ENCODE data around the gene NAGLU.
A peak's percentile ranks its signal among the peaks of the same experiment; 100 is the strongest.

The NAGLU gene

GRCh38 chr17:42564815-42565522 is 28.9 kb downstream of the NAGLU start:
- no peak for DNase-seq (ENCODE audit: low read depth)

- no peak for DNase-seq (ENCODE audit: low read depth)
Measured at GRCh38 chr17:42565523-42566214, 29.6 kb downstream of the NAGLU start.

- DNase-seq (ENCODE audit: low read depth), result no peak
Measured at GRCh38 chr17:42566215-42566882, 30.3 kb downstream of the NAGLU start.

GRCh38 chr17:42566883-42567573 is 31.0 kb downstream of the NAGLU start, which contains the start of gene MLX:
MLX (plus strand) TSS chr17:42567100; CDS start chr17:42567125, 25 bp downstream.
- DNase-seq (ENCODE audit: low read depth), result peak; percentile 87

DNA sequence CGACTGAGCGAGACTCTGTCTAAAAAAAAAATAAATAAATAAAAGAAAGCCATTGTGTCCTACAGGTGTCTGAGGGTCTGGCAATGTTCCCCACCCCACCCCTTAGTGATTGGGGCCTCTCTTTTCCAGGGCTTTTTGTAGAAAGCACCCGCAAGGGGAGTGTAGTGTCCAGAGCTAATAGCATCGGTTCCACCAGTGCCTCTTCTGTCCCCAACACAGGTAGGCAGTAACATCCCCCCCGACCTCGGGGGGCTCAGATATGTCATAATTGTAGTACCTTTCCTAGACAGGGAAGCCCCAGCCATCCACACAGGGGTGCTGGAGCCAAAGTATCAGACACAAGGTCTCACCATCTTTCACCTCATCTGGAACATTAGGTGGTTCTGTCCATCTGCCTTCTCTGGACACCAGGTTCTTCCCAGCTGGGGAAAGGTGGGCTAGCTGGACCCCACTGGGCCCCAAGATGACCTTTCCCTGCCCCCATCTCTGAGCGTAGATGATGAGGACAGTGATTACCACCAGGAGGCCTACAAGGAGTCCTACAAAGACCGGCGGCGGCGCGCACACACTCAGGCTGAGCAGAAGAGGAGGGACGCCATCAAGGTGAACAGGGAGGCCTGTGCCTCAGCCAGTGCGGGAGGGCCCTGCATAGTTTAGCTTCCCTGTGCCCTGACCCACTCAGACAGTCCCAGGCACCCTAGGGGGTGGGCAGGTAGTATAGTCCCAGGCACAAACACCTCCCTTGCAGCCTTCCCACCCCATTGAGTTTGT is 32.5 kb downstream of the NAGLU start:
- no peak for DNase-seq (ENCODE audit: low read depth)

GRCh38 chr17:42571435-42572225 is 35.6 kb downstream of the NAGLU start:
- DNase-seq (ENCODE audit: low read depth), result no peak

GRCh38 chr17:42573095-42573494 is 37.1 kb downstream of the NAGLU start:
- no peak for DNase-seq (ENCODE audit: low read depth)

DNA sequence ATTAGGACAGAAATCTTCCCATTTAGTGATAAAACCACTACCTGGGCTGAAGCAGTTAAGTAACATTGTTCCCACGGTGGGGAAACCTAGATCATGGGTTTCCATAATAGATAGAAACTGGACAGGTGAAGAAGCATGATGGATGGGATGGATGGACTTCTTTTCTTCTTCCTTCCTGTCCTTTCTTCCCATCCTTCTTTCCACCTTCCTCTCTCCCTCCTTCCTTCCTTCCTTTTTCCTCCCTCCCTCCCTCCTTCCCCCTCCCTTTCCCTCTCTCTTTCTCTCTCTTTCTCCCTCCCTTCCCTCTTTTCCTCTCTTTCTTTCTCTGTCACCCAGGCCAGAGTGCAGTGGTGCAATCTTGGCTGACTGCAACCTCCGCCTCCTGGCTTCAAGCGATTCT is 38.4 kb downstream of the NAGLU start:
- no peak for DNase-seq (ENCODE audit: low read depth)

- DNase-seq (ENCODE audit: low read depth), result no peak
Measured at GRCh38 chr17:42577140-42577531, 41.1 kb downstream of the NAGLU start.

DNA sequence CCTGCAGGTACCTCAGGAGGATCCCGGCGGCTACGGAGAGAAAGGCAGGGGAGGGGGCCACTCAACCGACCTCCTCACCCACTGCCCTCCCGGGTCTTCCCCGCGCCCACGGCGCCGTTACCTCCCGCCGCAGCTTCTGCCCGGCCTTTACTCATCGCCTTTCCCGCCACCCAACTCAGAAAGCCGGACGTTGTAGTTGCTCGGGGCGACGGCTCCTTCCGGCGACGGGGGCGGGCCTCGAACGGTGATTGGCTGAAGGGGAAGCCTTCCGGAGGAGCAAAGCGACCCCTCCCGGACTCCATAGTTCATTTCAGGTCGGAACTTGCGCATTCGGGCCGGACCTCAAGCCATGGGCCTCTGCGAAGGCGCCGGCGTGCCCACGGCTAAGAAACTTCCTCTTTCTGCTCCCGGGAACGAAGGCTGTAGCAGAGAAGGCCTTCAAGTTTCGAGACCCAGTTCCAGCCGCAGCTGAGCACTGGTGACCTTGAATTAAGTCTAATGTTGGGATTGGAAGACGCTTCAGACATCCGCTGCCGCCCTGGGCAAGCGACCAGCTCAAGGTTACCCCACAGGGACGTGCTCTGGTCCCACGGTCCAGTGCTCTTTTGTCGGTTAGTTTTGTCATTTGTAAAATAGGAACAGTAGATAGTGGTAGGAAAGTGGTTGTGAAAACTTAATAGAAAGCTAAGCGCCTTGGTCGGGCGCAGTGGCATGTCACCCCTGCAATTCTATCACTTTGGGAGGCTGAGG is 41.7 kb downstream of the NAGLU start, which contains the start of gene PSMC3IP:
Gene PSMC3IP (minus strand): TSS at position 198 of the 750 bp plus-strand sequence. CDS start 43 bp downstream, at position 155.
- peak; percentile 85 for DNase-seq (ENCODE audit: low read depth)

DNA sequence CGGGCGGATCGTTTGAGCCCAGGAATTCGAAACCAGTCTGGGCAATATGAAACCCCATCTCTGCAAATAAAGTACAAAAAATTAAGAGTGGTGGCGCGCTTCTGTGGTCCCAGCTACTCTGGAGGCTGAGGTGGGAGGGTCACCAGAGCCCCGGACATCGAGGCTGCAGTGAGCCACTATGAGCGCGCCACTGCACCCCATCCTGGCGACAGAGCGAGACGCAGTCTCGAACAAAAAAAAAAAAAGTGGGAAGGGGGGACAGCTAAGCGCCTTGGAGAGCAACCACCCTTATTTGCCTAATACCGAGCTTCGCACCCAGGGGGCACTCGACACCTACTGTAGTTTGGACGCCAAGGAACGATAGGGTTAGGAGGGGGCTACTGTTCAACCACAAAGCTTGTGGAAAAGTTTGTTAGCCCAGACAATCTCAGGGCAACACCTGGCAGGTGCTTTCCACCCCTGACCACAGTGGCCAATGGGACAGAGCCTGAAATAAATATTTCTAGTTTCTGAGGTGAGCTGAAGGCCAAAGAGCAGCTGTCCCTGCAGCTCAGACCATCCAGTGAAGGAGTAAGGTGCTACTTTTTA is 42.3 kb downstream of the NAGLU start:
- DNase-seq (ENCODE audit: low read depth), result peak; percentile 55

- no peak for DNase-seq (ENCODE audit: low read depth)
Measured at GRCh38 chr17:42579794-42580551, 43.9 kb downstream of the NAGLU start.

DNA sequence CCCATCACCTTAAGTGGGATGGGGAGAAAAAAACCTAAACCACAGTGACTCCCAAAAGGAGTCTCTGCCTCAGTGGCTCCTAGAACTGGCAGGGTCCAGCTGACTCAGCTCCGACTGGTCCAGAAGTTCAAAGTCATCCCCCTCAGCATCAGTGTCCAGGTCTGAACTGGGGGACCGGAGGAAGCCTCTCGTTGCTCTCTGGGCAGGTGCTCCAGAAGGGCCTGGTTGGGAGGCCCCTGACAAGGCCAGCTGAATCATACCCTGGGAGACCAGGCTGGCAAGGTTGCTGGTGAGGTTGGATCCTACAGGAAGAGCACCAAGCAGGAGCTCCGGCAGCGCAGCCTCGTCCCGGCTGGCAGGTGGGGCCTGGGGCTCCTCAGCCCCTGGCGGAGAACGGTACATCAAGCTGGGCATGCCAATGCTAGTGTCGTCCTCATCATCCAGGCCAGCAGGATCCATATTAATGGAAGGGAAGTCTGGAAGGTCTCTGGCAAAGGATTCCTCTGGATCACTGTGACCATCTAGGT is 45.8 kb downstream of the NAGLU start:
- DNase-seq (ENCODE audit: low read depth), result no peak

DNA sequence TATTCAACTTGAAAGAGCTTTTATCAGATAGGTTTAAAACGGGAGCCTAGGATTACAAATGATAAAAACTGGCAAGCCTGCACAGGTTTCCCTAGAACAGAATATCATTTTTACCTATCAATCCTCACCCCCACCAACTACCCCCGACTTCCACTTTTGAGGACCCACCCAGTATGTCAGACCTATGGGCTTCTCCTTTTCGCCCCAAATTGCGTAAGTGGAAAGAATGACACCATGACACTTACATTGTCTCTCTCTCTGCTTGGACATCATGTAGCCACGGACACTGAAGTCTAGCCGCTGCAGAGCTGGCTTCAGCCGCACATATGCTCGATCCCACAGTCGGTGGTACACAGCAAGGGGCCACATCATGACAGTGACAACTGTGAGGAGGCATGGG is 48.8 kb downstream of the NAGLU start:
- no peak for DNase-seq (ENCODE audit: low read depth)

GRCh38 chr17:42585353-42585752 is 49.3 kb downstream of the NAGLU start:
- DNase-seq (ENCODE audit: low read depth), result no peak

GRCh38 chr17:42586514-42587230 is 50.6 kb downstream of the NAGLU start:
- no peak for DNase-seq (ENCODE audit: low read depth)

DNA sequence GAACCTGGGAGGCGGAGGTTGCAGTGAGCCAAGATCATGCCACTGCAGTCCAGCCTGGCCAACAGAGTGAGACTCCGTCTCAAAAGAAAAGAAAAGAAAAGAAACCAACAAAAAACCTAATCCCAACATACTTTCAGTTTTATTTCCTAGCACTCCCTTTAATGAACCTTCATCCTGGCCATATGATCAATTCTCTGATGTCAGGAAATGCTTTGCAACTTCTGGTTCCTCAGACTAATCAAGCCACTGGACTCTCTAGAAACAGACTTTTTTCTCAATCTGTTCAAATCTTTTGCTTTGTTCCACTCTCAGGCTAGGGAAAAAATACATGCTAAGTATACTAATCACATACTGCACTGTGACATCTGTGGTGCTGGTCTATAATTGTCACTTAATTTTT is 54.8 kb downstream of the NAGLU start:
- no peak for DNase-seq (ENCODE audit: low read depth)

- DNase-seq (ENCODE audit: low read depth), result no peak
Measured at GRCh38 chr17:42591411-42591810, 55.4 kb downstream of the NAGLU start.

Measured in T follicular helper cell (primary cell).